GM23338 (cell line): ENCODE measurements around the gene CRYZL1. TPM values are rescaled to one million over a fixed set of nuclear protein-coding genes. Genes with fewer than 3 reads are reported as not detected.

Source experiments
- ATAC-seq: fragments of 200-7000 bp; cut with Tn5 transposase; 3 replicates; pipeline ENCODE4 v1.9.1; 2020
- DNase-seq: peaks from one replicate; pipeline ENCODE4 v3.0.0-alpha.2; 2015; ENCODE audit warnings: low spot score
- H2AFZ ChIP-seq: fragments of 200-600 bp; sonication (generic); 2 replicates; pipeline ENCODE4 v1.8.0; 2016; ENCODE audit warnings: antibody characterized with exemption, mild to moderate bottlenecking, moderate library complexity
- H3F3A ChIP-seq: fragments of 200-600 bp; sonication (generic); replicated peaks from 2 replicates; pipeline ENCODE4 v1.8.0; 2017; ENCODE audit warnings: antibody characterized with exemption, mixed run types, low read depth
- H3K27ac ChIP-seq: fragments of 200-600 bp; sonication (generic); 2 replicates; pipeline ENCODE4 v1.6.1; 2016; ENCODE audit warnings: low read depth
- H3K27me3 ChIP-seq: fragments of 200-600 bp; sonication (generic); 2 replicates; pipeline ENCODE4 v1.8.0; 2016; ENCODE audit warnings: mild to moderate bottlenecking, mixed run types, moderate library complexity; ENCODE audit not compliant: insufficient read depth
- H3K36me3 ChIP-seq: fragments of 200-600 bp; sonication (generic); 2 replicates; pipeline ENCODE4 v1.8.0; 2016; ENCODE audit warnings: mild to moderate bottlenecking; ENCODE audit not compliant: insufficient read depth
- H3K4me1 ChIP-seq: fragments of 200-600 bp; sonication (generic); 2 replicates; pipeline ENCODE4 v1.8.0; 2016; ENCODE audit warnings: mild to moderate bottlenecking, moderate library complexity; ENCODE audit not compliant: insufficient read depth
- H3K4me2 ChIP-seq: fragments of 200-600 bp; sonication (generic); 2 replicates; pipeline ENCODE4 v1.7.1; 2017; ENCODE audit warnings: mixed run types
- H3K4me3 ChIP-seq: fragments of 200-600 bp; sonication (generic); 2 replicates; pipeline ENCODE4 v1.6.1; 2016; ENCODE audit warnings: mixed run types
- H3K79me2 ChIP-seq: fragments of 200-600 bp; sonication (generic); replicated peaks from 2 replicates; pipeline ENCODE4 v1.8.0; 2017; ENCODE audit warnings: mild to moderate bottlenecking; ENCODE audit not compliant: insufficient read depth
- H3K9me2 ChIP-seq: fragments of 200-600 bp; sonication (generic); 2 replicates; pipeline ENCODE4 v1.8.0; 2017; ENCODE audit not compliant: insufficient read depth
- H4K20me1 ChIP-seq: fragments of 200-600 bp; sonication (generic); replicated peaks from 2 replicates; pipeline ENCODE4 v1.8.0; 2017; ENCODE audit warnings: mild to moderate bottlenecking; ENCODE audit not compliant: insufficient read depth
- H3K27ac Mint-ChIP-seq: 2 replicates; pipeline ENCODE4 v1.8.0; 2020; ENCODE audit warnings: inconsistent platforms, mild to moderate bottlenecking, moderate library complexity, mixed read lengths
- H3K27me3 Mint-ChIP-seq: 3 replicates; pipeline ENCODE4 v1.8.0; 2022; ENCODE audit warnings: low read depth, mild to moderate bottlenecking, moderate library complexity, mixed read lengths, inconsistent platforms; ENCODE audit not compliant: insufficient read depth, poor library complexity
- H3K36me3 Mint-ChIP-seq: 3 replicates; pipeline ENCODE4 v1.8.0; 2021; ENCODE audit warnings: low read depth, mild to moderate bottlenecking, inconsistent platforms, moderate library complexity, mixed read lengths
- H3K4me1 Mint-ChIP-seq: 3 replicates; pipeline ENCODE4 v1.8.0; 2020; ENCODE audit warnings: mild to moderate bottlenecking, inconsistent platforms, mixed read lengths
- H3K4me3 Mint-ChIP-seq: 3 replicates; pipeline ENCODE4 v1.8.0; 2021; ENCODE audit warnings: moderate library complexity, mild to moderate bottlenecking, inconsistent platforms, mixed read lengths
- H3K9me3 Mint-ChIP-seq: 3 replicates; pipeline ENCODE4 v1.8.0; 2020; ENCODE audit warnings: moderate library complexity, mild to moderate bottlenecking, inconsistent platforms, mixed read lengths
- CREB1 ChIP-seq: fragments of 250-450 bp; sonication (Bioruptor Pico); IDR thresholded peaks from 2 replicates; pipeline ENCODE4 v1.5.0; 2020; ENCODE audit warnings: low read depth, mild to moderate bottlenecking, moderate library complexity
- EZH2 ChIP-seq: fragments of 200-600 bp; sonication (generic); IDR thresholded peaks from one replicate; pipeline ENCODE4 v1.8.0; 2017; ENCODE audit warnings: antibody characterized with exemption, mild to moderate bottlenecking, low read depth; ENCODE audit not compliant: unreplicated experiment
- EZH2phosphoT487 ChIP-seq: fragments of 200-600 bp; sonication (generic); IDR thresholded peaks from one replicate; pipeline ENCODE4 v1.8.1; 2018; ENCODE audit warnings: antibody characterized with exemption; ENCODE audit not compliant: unreplicated experiment
- JUNB ChIP-seq: IDR thresholded peaks from one replicate; pipeline ENCODE4 v1.6.1; 2016; ENCODE audit warnings: antibody characterized with exemption; ENCODE audit not compliant: unreplicated experiment
- NANOG ChIP-seq: IDR thresholded peaks from 2 replicates; pipeline ENCODE4 v1.6.1; 2016; ENCODE audit warnings: antibody characterized with exemption, borderline replicate concordance
- POLR2AphosphoS5 ChIP-seq: IDR thresholded peaks from 2 replicates; pipeline ENCODE4 v1.6.1; 2016; ENCODE audit warnings: antibody characterized with exemption, low read depth
- STAT1 ChIP-seq: IDR thresholded peaks from one replicate; pipeline ENCODE4 v1.6.1; 2016; ENCODE audit warnings: antibody characterized with exemption; ENCODE audit not compliant: unreplicated experiment
- ZNF114 ChIP-seq: fragments of 250-450 bp; sonication (Bioruptor Pico); IDR thresholded peaks from 2 replicates; pipeline ENCODE4 v1.5.0; 2020; ENCODE audit warnings: mild to moderate bottlenecking, moderate library complexity
- ZNF331 ChIP-seq: fragments of 250-450 bp; sonication (Bioruptor Pico); IDR thresholded peaks from 2 replicates; pipeline ENCODE4 v1.5.0; 2020; ENCODE audit warnings: low read depth, mild to moderate bottlenecking, moderate library complexity
- polyA plus RNA-seq: library from polyadenylated mRNA; unstranded; fragments of >200 nt; fragmentation: Nextera tagmentation; extraction: Ambion mirVana; gene quantifications from 2 replicates; pipeline ENCODE4 v1.2.1, GENCODE V29; 2016
- total RNA-seq: library from RNA; depleted of rRNA; stranded (reverse); fragments of >200 nt; shearing (Covaris generic); gene quantifications from 2 replicates; pipeline ENCODE4 v1.2.3, GENCODE V29; 2014
- TF ChIP-seq, protein P1 (sequence below): fragments of 250-450 bp; sonication (Bioruptor Pico); IDR thresholded peaks from 2 replicates; pipeline ENCODE4 v1.5.0; 2020; ENCODE audit warnings: mild to moderate bottlenecking, moderate library complexity
- TF ChIP-seq, protein P2 (sequence below): IDR thresholded peaks from 2 replicates; pipeline ENCODE4 v1.6.1; 2016; ENCODE audit warnings: antibody characterized with exemption
- TF ChIP-seq, protein P3 (sequence below): IDR thresholded peaks from one replicate; pipeline ENCODE4 v1.6.1; 2018; ENCODE audit warnings: antibody characterized with exemption; ENCODE audit not compliant: unreplicated experiment
- TF ChIP-seq, protein P4 (sequence below), 2 experiments: fragments of 200-600 bp in 1 of 2; sonication (generic) in 1 of 2; conservative IDR thresholded peaks; 2 replicates each; pipeline versions ENCODE4 v1.5.1 to v1.6.1; 2016 to 2017; ENCODE audit warnings: antibody characterized with exemption in 2 of 2, low read depth in 2 of 2, mild to moderate bottlenecking in 2 of 2, moderate library complexity in 1 of 2

CRYZL1 gene
- total and polyA plus RNA-seq, 2 experiments from 2014 or later: 23.8 to 40.5 TPM

DNA sequence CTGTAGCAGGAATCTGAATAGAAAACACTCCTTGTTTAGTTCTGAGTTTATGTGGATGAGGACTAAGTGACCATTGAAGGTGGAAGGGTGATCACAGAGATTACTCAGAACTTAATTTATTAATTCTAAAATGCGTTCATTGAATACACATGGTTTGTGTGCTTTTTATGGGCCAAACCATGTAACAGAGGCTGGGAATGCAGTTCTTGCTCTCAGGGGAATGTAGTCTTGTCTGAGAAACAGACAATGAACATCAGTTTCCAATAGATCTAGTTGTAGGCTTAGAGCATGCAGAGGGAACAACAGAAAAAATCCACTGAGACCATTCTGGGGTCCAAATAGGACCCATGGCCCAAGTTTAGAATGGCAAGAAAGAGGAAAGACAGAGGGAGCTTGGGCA lies 46.8 kb upstream of the CRYZL1 start:
- Histone ChIP-seq H3F3A (no peaks in the 10 kb centered on the region), H4K20me1 (peaks cover 8% of the 10 kb centered on the region; the same call in 1 of the 2 replicates), H3K4me1 (peaks cover 57% of the 10 kb centered on the region), H3K36me3 (no peaks in the 10 kb centered on the region), H3K27me3 (no peaks in the 10 kb centered on the region), H3K4me2 (no peak overlapping the region), H3K79me2 (peaks cover 83% of the 10 kb centered on the region), H2AFZ (no peak overlapping the region), H3K9me2 (no peaks in the 10 kb centered on the region), H3K27ac (no peak overlapping the region), H3K4me3 (no peak overlapping the region)
- peaks cover 67% of the 10 kb centered on the region for H3K4me1 Mint-ChIP-seq
- H3K27ac Mint-ChIP-seq: no peak overlapping the region
- H3K36me3 Mint-ChIP-seq: no peaks in the 10 kb centered on the region
- no peaks in the 10 kb centered on the region for H3K9me3 Mint-ChIP-seq
- H3K4me3 Mint-ChIP-seq: no peak overlapping the region
- TF ChIP-seq, protein P1, sequence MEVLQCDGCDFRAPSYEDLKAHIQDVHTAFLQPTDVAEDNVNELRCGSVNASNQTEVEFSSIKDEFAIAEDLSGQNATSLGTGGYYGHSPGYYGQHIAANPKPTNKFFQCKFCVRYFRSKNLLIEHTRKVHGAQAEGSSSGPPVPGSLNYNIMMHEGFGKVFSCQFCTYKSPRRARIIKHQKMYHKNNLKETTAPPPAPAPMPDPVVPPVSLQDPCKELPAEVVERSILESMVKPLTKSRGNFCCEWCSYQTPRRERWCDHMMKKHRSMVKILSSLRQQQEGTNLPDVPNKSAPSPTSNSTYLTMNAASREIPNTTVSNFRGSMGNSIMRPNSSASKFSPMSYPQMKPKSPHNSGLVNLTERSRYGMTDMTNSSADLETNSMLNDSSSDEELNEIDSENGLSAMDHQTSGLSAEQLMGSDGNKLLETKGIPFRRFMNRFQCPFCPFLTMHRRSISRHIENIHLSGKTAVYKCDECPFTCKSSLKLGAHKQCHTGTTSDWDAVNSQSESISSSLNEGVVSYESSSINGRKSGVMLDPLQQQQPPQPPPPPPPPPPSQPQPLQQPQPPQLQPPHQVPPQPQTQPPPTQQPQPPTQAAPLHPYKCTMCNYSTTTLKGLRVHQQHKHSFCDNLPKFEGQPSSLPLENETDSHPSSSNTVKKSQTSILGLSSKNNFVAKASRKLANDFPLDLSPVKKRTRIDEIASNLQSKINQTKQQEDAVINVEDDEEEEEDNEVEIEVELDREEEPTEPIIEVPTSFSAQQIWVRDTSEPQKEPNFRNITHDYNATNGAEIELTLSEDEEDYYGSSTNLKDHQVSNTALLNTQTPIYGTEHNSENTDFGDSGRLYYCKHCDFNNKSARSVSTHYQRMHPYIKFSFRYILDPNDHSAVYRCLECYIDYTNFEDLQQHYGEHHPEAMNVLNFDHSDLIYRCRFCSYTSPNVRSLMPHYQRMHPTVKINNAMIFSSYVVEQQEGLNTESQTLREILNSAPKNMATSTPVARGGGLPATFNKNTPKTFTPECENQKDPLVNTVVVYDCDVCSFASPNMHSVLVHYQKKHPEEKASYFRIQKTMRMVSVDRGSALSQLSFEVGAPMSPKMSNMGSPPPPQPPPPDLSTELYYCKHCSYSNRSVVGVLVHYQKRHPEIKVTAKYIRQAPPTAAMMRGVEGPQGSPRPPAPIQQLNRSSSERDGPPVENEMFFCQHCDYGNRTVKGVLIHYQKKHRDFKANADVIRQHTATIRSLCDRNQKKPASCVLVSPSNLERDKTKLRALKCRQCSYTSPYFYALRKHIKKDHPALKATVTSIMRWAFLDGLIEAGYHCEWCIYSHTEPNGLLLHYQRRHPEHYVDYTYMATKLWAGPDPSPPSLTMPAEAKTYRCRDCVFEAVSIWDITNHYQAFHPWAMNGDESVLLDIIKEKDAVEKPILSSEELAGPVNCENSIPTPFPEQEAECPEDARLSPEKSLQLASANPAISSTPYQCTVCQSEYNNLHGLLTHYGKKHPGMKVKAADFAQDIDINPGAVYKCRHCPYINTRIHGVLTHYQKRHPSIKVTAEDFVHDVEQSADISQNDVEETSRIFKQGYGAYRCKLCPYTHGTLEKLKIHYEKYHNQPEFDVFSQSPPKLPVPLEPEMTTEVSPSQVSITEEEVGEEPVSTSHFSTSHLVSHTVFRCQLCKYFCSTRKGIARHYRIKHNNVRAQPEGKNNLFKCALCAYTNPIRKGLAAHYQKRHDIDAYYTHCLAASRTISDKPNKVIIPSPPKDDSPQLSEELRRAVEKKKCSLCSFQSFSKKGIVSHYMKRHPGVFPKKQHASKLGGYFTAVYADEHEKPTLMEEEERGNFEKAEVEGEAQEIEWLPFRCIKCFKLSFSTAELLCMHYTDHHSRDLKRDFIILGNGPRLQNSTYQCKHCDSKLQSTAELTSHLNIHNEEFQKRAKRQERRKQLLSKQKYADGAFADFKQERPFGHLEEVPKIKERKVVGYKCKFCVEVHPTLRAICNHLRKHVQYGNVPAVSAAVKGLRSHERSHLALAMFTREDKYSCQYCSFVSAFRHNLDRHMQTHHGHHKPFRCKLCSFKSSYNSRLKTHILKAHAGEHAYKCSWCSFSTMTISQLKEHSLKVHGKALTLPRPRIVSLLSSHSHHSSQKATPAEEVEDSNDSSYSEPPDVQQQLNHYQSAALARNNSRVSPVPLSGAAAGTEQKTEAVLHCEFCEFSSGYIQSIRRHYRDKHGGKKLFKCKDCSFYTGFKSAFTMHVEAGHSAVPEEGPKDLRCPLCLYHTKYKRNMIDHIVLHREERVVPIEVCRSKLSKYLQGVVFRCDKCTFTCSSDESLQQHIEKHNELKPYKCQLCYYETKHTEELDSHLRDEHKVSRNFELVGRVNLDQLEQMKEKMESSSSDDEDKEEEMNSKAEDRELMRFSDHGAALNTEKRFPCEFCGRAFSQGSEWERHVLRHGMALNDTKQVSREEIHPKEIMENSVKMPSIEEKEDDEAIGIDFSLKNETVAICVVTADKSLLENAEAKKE (CRISPR knock-in tag): no peak
- TF ChIP-seq, protein P2, sequence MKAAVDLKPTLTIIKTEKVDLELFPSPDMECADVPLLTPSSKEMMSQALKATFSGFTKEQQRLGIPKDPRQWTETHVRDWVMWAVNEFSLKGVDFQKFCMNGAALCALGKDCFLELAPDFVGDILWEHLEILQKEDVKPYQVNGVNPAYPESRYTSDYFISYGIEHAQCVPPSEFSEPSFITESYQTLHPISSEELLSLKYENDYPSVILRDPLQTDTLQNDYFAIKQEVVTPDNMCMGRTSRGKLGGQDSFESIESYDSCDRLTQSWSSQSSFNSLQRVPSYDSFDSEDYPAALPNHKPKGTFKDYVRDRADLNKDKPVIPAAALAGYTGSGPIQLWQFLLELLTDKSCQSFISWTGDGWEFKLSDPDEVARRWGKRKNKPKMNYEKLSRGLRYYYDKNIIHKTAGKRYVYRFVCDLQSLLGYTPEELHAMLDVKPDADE: no peak
- TF ChIP-seq EZH2phosphoT487: no peak
- TF ChIP-seq, protein P3, sequence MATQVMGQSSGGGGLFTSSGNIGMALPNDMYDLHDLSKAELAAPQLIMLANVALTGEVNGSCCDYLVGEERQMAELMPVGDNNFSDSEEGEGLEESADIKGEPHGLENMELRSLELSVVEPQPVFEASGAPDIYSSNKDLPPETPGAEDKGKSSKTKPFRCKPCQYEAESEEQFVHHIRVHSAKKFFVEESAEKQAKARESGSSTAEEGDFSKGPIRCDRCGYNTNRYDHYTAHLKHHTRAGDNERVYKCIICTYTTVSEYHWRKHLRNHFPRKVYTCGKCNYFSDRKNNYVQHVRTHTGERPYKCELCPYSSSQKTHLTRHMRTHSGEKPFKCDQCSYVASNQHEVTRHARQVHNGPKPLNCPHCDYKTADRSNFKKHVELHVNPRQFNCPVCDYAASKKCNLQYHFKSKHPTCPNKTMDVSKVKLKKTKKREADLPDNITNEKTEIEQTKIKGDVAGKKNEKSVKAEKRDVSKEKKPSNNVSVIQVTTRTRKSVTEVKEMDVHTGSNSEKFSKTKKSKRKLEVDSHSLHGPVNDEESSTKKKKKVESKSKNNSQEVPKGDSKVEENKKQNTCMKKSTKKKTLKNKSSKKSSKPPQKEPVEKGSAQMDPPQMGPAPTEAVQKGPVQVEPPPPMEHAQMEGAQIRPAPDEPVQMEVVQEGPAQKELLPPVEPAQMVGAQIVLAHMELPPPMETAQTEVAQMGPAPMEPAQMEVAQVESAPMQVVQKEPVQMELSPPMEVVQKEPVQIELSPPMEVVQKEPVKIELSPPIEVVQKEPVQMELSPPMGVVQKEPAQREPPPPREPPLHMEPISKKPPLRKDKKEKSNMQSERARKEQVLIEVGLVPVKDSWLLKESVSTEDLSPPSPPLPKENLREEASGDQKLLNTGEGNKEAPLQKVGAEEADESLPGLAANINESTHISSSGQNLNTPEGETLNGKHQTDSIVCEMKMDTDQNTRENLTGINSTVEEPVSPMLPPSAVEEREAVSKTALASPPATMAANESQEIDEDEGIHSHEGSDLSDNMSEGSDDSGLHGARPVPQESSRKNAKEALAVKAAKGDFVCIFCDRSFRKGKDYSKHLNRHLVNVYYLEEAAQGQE: no peak
- TF ChIP-seq ZNF331 (CRISPR knock-in tag): no peak
- no peak for TF ChIP-seq CREB1 (CRISPR knock-in tag)
- TF ChIP-seq, protein P4, sequence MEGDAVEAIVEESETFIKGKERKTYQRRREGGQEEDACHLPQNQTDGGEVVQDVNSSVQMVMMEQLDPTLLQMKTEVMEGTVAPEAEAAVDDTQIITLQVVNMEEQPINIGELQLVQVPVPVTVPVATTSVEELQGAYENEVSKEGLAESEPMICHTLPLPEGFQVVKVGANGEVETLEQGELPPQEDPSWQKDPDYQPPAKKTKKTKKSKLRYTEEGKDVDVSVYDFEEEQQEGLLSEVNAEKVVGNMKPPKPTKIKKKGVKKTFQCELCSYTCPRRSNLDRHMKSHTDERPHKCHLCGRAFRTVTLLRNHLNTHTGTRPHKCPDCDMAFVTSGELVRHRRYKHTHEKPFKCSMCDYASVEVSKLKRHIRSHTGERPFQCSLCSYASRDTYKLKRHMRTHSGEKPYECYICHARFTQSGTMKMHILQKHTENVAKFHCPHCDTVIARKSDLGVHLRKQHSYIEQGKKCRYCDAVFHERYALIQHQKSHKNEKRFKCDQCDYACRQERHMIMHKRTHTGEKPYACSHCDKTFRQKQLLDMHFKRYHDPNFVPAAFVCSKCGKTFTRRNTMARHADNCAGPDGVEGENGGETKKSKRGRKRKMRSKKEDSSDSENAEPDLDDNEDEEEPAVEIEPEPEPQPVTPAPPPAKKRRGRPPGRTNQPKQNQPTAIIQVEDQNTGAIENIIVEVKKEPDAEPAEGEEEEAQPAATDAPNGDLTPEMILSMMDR (conservative IDR thresholded peaks at IDR 0.05; ENCODE audit: low read depth in 2 of 2): no peak
- TF ChIP-seq EZH2: no peak
- no peak for TF ChIP-seq JUNB
- no peak for TF ChIP-seq NANOG
- no peak for TF ChIP-seq ZNF114 (CRISPR knock-in tag)
- TF ChIP-seq POLR2AphosphoS5: no peak
- no peak for TF ChIP-seq STAT1
- no peak for DNase-seq
- peaks cover 6% of the 10 kb centered on the region for H3K27me3 Mint-ChIP-seq
- ATAC-seq: no peak
